T-cell (primary cell): ENCODE results near the gene SPOPL. TPM values are rescaled to one million over a fixed set of nuclear protein-coding genes. Genes with fewer than 3 reads are reported as not detected.
"Not testable (repeated sequence)": the region's sequence is repeated elsewhere in the genome, so short reads cannot be mapped to it uniquely, and the experiment has no call there.

ENCODE experiments used
- ATAC-seq, 4 experiments: fragments of 200-7000 bp in 3 of 4; fragments of 150-1000 bp in 1 of 4; cut with Tn5 transposase; replicated peaks in 1 of 4; 1 replicate in 3 of 4; 2 replicates in 1 of 4; pipeline ENCODE4 v1.10.0; 2021; ENCODE audit warnings: moderate library complexity in 3 of 4, mild to moderate bottlenecking in 2 of 4, moderate number of reproducible peaks in 1 of 4
- CTCF ChIA-PET, 2 donors: fragments of 300-600 bp; sonication (Branson Sonifier 250); formaldehyde crosslinking; loops; one replicate each; lab custom pipeline; 2022; ENCODE audit warnings: antibody characterized with exemption in 2 of 2; lab: Charles Lee
- POLR2A ChIA-PET, 2 donors: fragments of 300-600 bp; sonication (Branson Sonifier 250); formaldehyde crosslinking; loops; one replicate each; lab custom pipeline; 2022; ENCODE audit warnings: antibody characterized with exemption in 2 of 2; lab: Charles Lee
- DNase-seq, 35 experiments: peaks; one replicate each; pipeline versions ENCODE4 v3.0.0 to v3.0.0-alpha.2; 2013 to 2023
- H3K27ac ChIP-seq: one replicate; pipeline ENCODE4 v1.5.1; 2013; ENCODE audit warnings: low read length
- H3K27me3 ChIP-seq, 2 experiments: replicated peaks in 1 of 2; 1 replicate in 1 of 2; 2 replicates in 1 of 2; pipeline versions ENCODE4 v1.6.1 to v1.7.0; 2013; ENCODE audit warnings: low read length in 1 of 2, mixed read lengths in 1 of 2; ENCODE audit not compliant: control insufficient read depth in 2 of 2, insufficient read depth in 2 of 2; ENCODE audit errors: extremely low read depth in 1 of 2
- H3K36me3 ChIP-seq, 2 donors: 1 replicate in 1 of 2; 2 replicates in 1 of 2; pipeline versions ENCODE4 v1.6.1 to v1.7.0; 2013; ENCODE audit warnings: low read length in 1 of 2; ENCODE audit not compliant: control insufficient read depth in 2 of 2, insufficient read depth in 1 of 2; ENCODE audit errors: extremely low read depth in 1 of 2
- H3K4me1 ChIP-seq, 2 experiments: 1 replicate in 1 of 2; 2 replicates in 1 of 2; pipeline versions ENCODE4 v1.6.1 to v1.7.0; 2013; ENCODE audit warnings: low read length in 2 of 2, mixed read lengths in 1 of 2; ENCODE audit not compliant: insufficient read depth in 2 of 2, control insufficient read depth in 1 of 2; ENCODE audit errors: extremely low read depth in 1 of 2
- H3K4me3 ChIP-seq, 2 donors: 1 replicate in 1 of 2; 2 replicates in 1 of 2; pipeline versions ENCODE4 v1.5.1 to v1.7.0; 2013; ENCODE audit warnings: mild to moderate bottlenecking in 2 of 2, low read length in 1 of 2, moderate library complexity in 1 of 2; ENCODE audit not compliant: control insufficient read depth in 1 of 2; ENCODE audit errors: extremely low read depth in 1 of 2
- H3K9me3 ChIP-seq: 2 replicates; pipeline ENCODE4 v1.7.0; 2013
- H3K27ac Mint-ChIP-seq, 2 donors: one replicate each; pipeline ENCODE4 v1.8.0; 2020 to 2021; ENCODE audit warnings: mild to moderate bottlenecking in 2 of 2, mixed read lengths in 2 of 2
- H3K27me3 Mint-ChIP-seq, 2 donors: one replicate each; pipeline ENCODE4 v1.8.0; 2021 to 2022; ENCODE audit warnings: mixed read lengths in 2 of 2
- H3K36me3 Mint-ChIP-seq: one replicate; pipeline ENCODE4 v1.8.0; 2021; ENCODE audit warnings: mixed read lengths
- H3K4me1 Mint-ChIP-seq, 3 donors: one replicate each; pipeline ENCODE4 v1.8.0; 2020 to 2022; ENCODE audit warnings: mixed read lengths in 3 of 3, mild to moderate bottlenecking in 1 of 3
- H3K4me3 Mint-ChIP-seq, 3 donors: one replicate each; pipeline ENCODE4 v1.8.0; 2020 to 2022; ENCODE audit warnings: mild to moderate bottlenecking in 3 of 3, mixed read lengths in 3 of 3, moderate library complexity in 3 of 3
- H3K9me3 Mint-ChIP-seq, 3 donors: one replicate each; pipeline ENCODE4 v1.8.0; 2020 to 2022; ENCODE audit warnings: mixed read lengths in 3 of 3
- WGBS: methylation state at CpG from one replicate; pipeline ENCODE4 v1.1.5; 2013; ENCODE audit warnings: missing lambda C conversion rate; ENCODE audit not compliant: insufficient coverage; 5-methylcytosine and 5-hydroxymethylcytosine counted together
- total RNA-seq, 35 experiments: library from RNA in 6 of 35; stranded (reverse) in 6 of 35; fragments of 120-200 nt in 1 of 35; gene quantifications; one replicate each; pipeline versions ENCODE4 v1.2.1 to v1.2.4 and lab custom pipeline; 2013 to 2026

SPOPL gene
- total RNA-seq, 5 donors from 2014 or later (not counting 1 experiment from before 2014, with no cell fraction given), result 10.4 to 22.0 (median 11.8) TPM

GRCh38 chr2:138523673-138524042 lies 22.1 kb downstream of the SPOPL start:
- H3K27ac Mint-ChIP-seq, H3K27me3 ChIP-seq, ATAC-seq, H3K27me3 Mint-ChIP-seq, H3K27ac ChIP-seq, H3K4me3 Mint-ChIP-seq, H3K36me3 ChIP-seq, POLR2A ChIA-PET, CTCF ChIA-PET, H3K9me3 ChIP-seq, H3K4me3 ChIP-seq, H3K4me1 ChIP-seq: not testable (repeated sequence)
- DNase-seq, result peak in 1 of 35 experiments; percentile 1
- Mint-ChIP-seq H3K9me3 (peaks cover 8 to 16% (median 8%) of the 10 kb centered on the region in 3 donors), H3K36me3 (peaks cover 47% of the 10 kb centered on the region), H3K4me1 (peaks cover 32 to 53% (median 32%) of the 10 kb centered on the region in 3 donors)
- no CpG with 5 or more reads among the region's 3 CpGs for WGBS

DNA sequence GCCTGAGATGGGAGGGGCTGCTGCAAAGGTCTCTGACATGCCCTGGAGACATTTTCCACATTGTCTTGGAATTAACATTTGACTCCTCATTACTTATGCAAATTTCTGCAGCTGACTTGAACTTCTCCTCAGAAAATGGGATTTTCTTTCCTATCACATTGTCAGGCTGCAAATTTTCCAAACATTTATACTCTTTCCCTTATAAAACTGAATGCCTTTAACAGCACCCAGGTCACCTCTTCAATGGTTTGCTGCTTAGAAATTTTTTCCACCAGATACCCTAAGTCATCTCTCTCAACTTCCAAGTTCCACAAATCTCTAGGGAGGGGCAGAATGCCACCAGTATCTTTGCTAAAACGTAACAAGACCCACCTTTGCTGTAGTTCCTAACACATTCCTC lies 22.8 kb downstream of the SPOPL start:
- POLR2A ChIA-PET, H3K4me1 ChIP-seq, CTCF ChIA-PET, DNase-seq, H3K4me3 Mint-ChIP-seq, H3K4me3 ChIP-seq, H3K36me3 ChIP-seq, H3K27me3 ChIP-seq, ATAC-seq, H3K27me3 Mint-ChIP-seq, H3K9me3 ChIP-seq, H3K27ac Mint-ChIP-seq, H3K27ac ChIP-seq: not testable (repeated sequence)
- 100% methylated on average over 1 of the region's 1 CpG for WGBS
- H3K9me3 Mint-ChIP-seq, result peaks cover 8 to 16% (median 8%) of the 10 kb centered on the region in 3 donors
- peaks cover 47% of the 10 kb centered on the region for H3K36me3 Mint-ChIP-seq
- peaks cover 34 to 56% (median 36%) of the 10 kb centered on the region in 3 donors for H3K4me1 Mint-ChIP-seq

- no peaks in the 10 kb centered on the region for H3K4me1 ChIP-seq
- DNase-seq, result no peak
- no peak for ATAC-seq
- peaks cover 0 to under 1% of the 10 kb centered on the region in 2 donors for H3K36me3 ChIP-seq
- no peaks in the 10 kb centered on the region for H3K27me3 ChIP-seq
- Mint-ChIP-seq H3K9me3 (peaks cover 2 to 4% (median 3%) of the 10 kb centered on the region in 3 donors), H3K27me3 (no peaks in the 10 kb centered on the region), H3K4me1 (peaks cover 46 to 64% (median 60%) of the 10 kb centered on the region in 3 donors), H3K27ac (no peak overlapping the region), H3K36me3 (peaks cover 28% of the 10 kb centered on the region), H3K4me3 (no peak overlapping the region)
- H3K4me3 ChIP-seq, result no peak overlapping the region
- POLR2A ChIA-PET, result no interaction called here
- H3K27ac ChIP-seq, result no peak overlapping the region
- 80% methylated on average over 3 of the region's 3 CpGs for WGBS
- CTCF ChIA-PET, result no interaction called here
- H3K9me3 ChIP-seq, result no peaks in the 10 kb centered on the region
These were observed 30.3 kb downstream of the SPOPL start for GRCh38 chr2:138531913-138532312.

- H3K9me3 ChIP-seq, result peaks cover 2% of the 10 kb centered on the region
- ChIA-PET POLR2A (interaction anchor here in 1 of 2 donors (0.5 kb wide), 1 partner anchor 63 kb away, joined by 3 read pairs; no protein-coding TSS in a partner anchor), CTCF (interaction anchor here in 1 of 2 donors (0.6 kb wide), 1 partner anchor 89 kb away, joined by 4 read pairs; no protein-coding TSS in a partner anchor)
- H3K4me1 Mint-ChIP-seq, result peaks cover 28 to 41% (median 35%) of the 10 kb centered on the region in 3 donors
- H3K4me3 ChIP-seq, result no peak overlapping the region
- H3K27me3 Mint-ChIP-seq, result no peaks in the 10 kb centered on the region
- H3K4me3 Mint-ChIP-seq, result no peak overlapping the region
- no peak overlapping the region for H3K27ac ChIP-seq
- H3K27ac Mint-ChIP-seq, result no peak overlapping the region
- no peaks in the 10 kb centered on the region for H3K27me3 ChIP-seq
- H3K4me1 ChIP-seq, result no peaks in the 10 kb centered on the region
- no peak for ATAC-seq
- H3K36me3 ChIP-seq, result peaks cover 0 to 6% of the 10 kb centered on the region in 2 donors
- no peak for DNase-seq
- H3K36me3 Mint-ChIP-seq, result peaks cover 42% of the 10 kb centered on the region
- H3K9me3 Mint-ChIP-seq, result peaks cover 10 to 20% (median 13%) of the 10 kb centered on the region in 3 donors
These were observed 33.2 kb downstream of the SPOPL start for GRCh38 chr2:138534791-138535190.

DNA sequence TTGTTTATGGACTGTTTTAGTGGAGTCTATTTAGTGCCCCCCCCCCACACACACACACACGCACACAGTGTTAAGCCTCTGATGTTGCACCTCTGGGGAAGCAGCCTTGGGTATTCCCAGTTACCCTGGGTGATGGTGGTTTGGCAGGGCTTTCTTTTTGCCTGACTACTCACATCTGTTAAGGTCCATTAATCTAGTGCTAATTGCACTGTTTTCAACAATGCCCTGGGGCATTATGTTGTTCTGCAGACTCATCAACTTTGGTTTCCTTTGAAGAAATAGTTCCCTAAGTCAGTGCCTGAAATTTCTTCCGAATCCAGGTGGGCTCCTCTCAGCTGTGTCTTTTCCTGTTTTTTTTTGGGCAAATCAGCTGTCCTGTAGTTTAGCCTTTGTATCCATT lies 34.7 kb downstream of the SPOPL start:
- Histone ChIP-seq H3K27me3 (no peaks in the 10 kb centered on the region), H3K4me3 (no peak overlapping the region), H3K4me1 (no peaks in the 10 kb centered on the region), H3K9me3 (peaks cover 2% of the 10 kb centered on the region), H3K27ac (no peak overlapping the region), H3K36me3 (peaks cover 0 to 6% of the 10 kb centered on the region in 2 donors)
- no peak for DNase-seq
- CTCF ChIA-PET, result no interaction called here
- POLR2A ChIA-PET, result no interaction called here
- 100% methylated on average over 1 of the region's 2 CpGs for WGBS
- H3K27ac Mint-ChIP-seq, result no peak overlapping the region
- no peak overlapping the region for H3K4me3 Mint-ChIP-seq
- H3K9me3 Mint-ChIP-seq, result peaks cover 6 to 20% (median 15%) of the 10 kb centered on the region in 3 donors
- ATAC-seq, result no peak
- H3K36me3 Mint-ChIP-seq, result peaks cover 43% of the 10 kb centered on the region
- peaks cover 21 to 37% (median 24%) of the 10 kb centered on the region in 3 donors for H3K4me1 Mint-ChIP-seq
- no peaks in the 10 kb centered on the region for H3K27me3 Mint-ChIP-seq

- peaks cover 0 to 6% of the 10 kb centered on the region in 2 donors for H3K36me3 ChIP-seq
- no peaks in the 10 kb centered on the region for H3K4me1 ChIP-seq
- peaks cover 20 to 38% (median 24%) of the 10 kb centered on the region in 3 donors for H3K4me1 Mint-ChIP-seq
- no peak overlapping the region for H3K27ac Mint-ChIP-seq
- H3K36me3 Mint-ChIP-seq, result peaks cover 47% of the 10 kb centered on the region
- 100% methylated on average over 1 of the region's 2 CpGs for WGBS
- ChIA-PET POLR2A (no interaction called here), CTCF (no interaction called here)
- no peaks in the 10 kb centered on the region for H3K27me3 ChIP-seq
- peaks cover 2% of the 10 kb centered on the region for H3K9me3 ChIP-seq
- no peak overlapping the region for H3K27ac ChIP-seq
- H3K9me3 Mint-ChIP-seq, result peaks cover 7 to 20% (median 15%) of the 10 kb centered on the region in 3 donors
- H3K4me3 Mint-ChIP-seq, result no peak overlapping the region
- no peak for ATAC-seq
- DNase-seq, result no peak
- no peak overlapping the region for H3K4me3 ChIP-seq
- no peaks in the 10 kb centered on the region for H3K27me3 Mint-ChIP-seq
These were observed 35.2 kb downstream of the SPOPL start for GRCh38 chr2:138536740-138537139.
